Measurements from ENCODE around the gene TEKT1.

Gene TEKT1

GRCh38 chr17:6793748-6794493 lies 37.6 kb downstream of the TEKT1 start:
- Histone ChIP-seq H3K9me2 (replicated peaks; ENCODE audit: control insufficient read depth, low read length) (no peaks in the 10 kb centered on the region), H3K9me3 (ENCODE audit: control insufficient read depth, insufficient read depth, low read length) (no peaks in the 10 kb centered on the region), H3K27ac (ENCODE audit: low read depth, low read length) (no peak overlapping the region), H3K27me3 (ENCODE audit: control insufficient read depth, low read length) (peaks cover 19% of the 10 kb centered on the region), H4K20me1 (ENCODE audit: control insufficient read depth, insufficient read depth, low read depth, low read length) (no peaks in the 10 kb centered on the region), H3F3A (ENCODE audit: control insufficient read depth, insufficient read depth) (no peaks in the 10 kb centered on the region), H3K4me3 (ENCODE audit: low read length) (no peak overlapping the region), H3K4me2 (ENCODE audit: low read length) (no peak overlapping the region), H3K79me2 (ENCODE audit: control insufficient read depth, low read length) (no peaks in the 10 kb centered on the region), H3K36me3 (ENCODE audit: control insufficient read depth, low read length) (no peaks in the 10 kb centered on the region), H3K4me1 (ENCODE audit: control insufficient read depth, low read length) (no peaks in the 10 kb centered on the region)
- no peak for TF ChIP-seq CTCF (IDR thresholded peaks at IDR 0.05; ENCODE audit: low read depth, low read length, poor library complexity, severe bottlenecking)
- no peak for TF ChIP-seq EZH2phosphoT487 (IDR thresholded peaks at IDR 0.05; ENCODE audit: borderline replicate concordance, low read length)

- H3F3A ChIP-seq (ENCODE audit: control insufficient read depth, insufficient read depth), result no peaks in the 10 kb centered on the region
- H3K4me3 ChIP-seq (ENCODE audit: low read length), result no peak overlapping the region
- H3K79me2 ChIP-seq (ENCODE audit: control insufficient read depth, low read length), result no peaks in the 10 kb centered on the region
- H3K9me3 ChIP-seq (ENCODE audit: control insufficient read depth, insufficient read depth, low read length), result no peaks in the 10 kb centered on the region
- H4K20me1 ChIP-seq (ENCODE audit: control insufficient read depth, insufficient read depth, low read depth, low read length), result no peaks in the 10 kb centered on the region
- no peaks in the 10 kb centered on the region for H3K9me2 ChIP-seq (replicated peaks; ENCODE audit: control insufficient read depth, low read length)
- H3K27ac ChIP-seq (ENCODE audit: low read depth, low read length), result no peak overlapping the region
- no peaks in the 10 kb centered on the region for H3K4me1 ChIP-seq (ENCODE audit: control insufficient read depth, low read length)
- H3K27me3 ChIP-seq (ENCODE audit: control insufficient read depth, low read length), result peaks cover 19% of the 10 kb centered on the region
- TF ChIP-seq EZH2phosphoT487 (IDR thresholded peaks at IDR 0.05; ENCODE audit: borderline replicate concordance, low read length), result no peak
- TF ChIP-seq CTCF (IDR thresholded peaks at IDR 0.05; ENCODE audit: low read depth, low read length, poor library complexity, severe bottlenecking), result no peak
- H3K36me3 ChIP-seq (ENCODE audit: control insufficient read depth, low read length), result no peaks in the 10 kb centered on the region
- H3K4me2 ChIP-seq (ENCODE audit: low read length), result no peak overlapping the region
These were observed 42.4 kb downstream of the TEKT1 start for GRCh38 chr17:6789146-6789545.

- Histone ChIP-seq H3F3A (ENCODE audit: control insufficient read depth, insufficient read depth) (no peaks in the 10 kb centered on the region), H3K4me3 (ENCODE audit: low read length) (no peak overlapping the region), H3K4me1 (ENCODE audit: control insufficient read depth, low read length) (no peaks in the 10 kb centered on the region), H3K36me3 (ENCODE audit: control insufficient read depth, low read length) (no peaks in the 10 kb centered on the region), H4K20me1 (ENCODE audit: control insufficient read depth, insufficient read depth, low read depth, low read length) (no peaks in the 10 kb centered on the region), H3K27me3 (ENCODE audit: control insufficient read depth, low read length) (peaks cover 16% of the 10 kb centered on the region), H3K79me2 (ENCODE audit: control insufficient read depth, low read length) (no peaks in the 10 kb centered on the region), H3K9me3 (ENCODE audit: control insufficient read depth, insufficient read depth, low read length) (no peaks in the 10 kb centered on the region), H3K27ac (ENCODE audit: low read depth, low read length) (no peak overlapping the region), H3K9me2 (replicated peaks; ENCODE audit: control insufficient read depth, low read length) (no peaks in the 10 kb centered on the region), H3K4me2 (ENCODE audit: low read length) (no peak overlapping the region)
- TF ChIP-seq EZH2phosphoT487 (IDR thresholded peaks at IDR 0.05; ENCODE audit: borderline replicate concordance, low read length) (no peak), CTCF (IDR thresholded peaks at IDR 0.05; ENCODE audit: low read depth, low read length, poor library complexity, severe bottlenecking) (no peak)
These were observed 44.3 kb downstream of the TEKT1 start for GRCh38 chr17:6787081-6787693.
